A673 (cell line): ENCODE measurements around the gene ZNF341. TPM values are rescaled to one million over a fixed set of nuclear protein-coding genes. Genes with fewer than 3 reads are reported as not detected.

ENCODE experiments used
- BruUV-seq: library from RNA; stranded (reverse); fragments of 400-500 nt; replicated peaks from 2 replicates; lab custom pipeline; 2021; lab: Mats Ljungman, UMichigan
- CTCF ChIA-PET: fragments of 300-600 bp; sonication (Branson Sonifier 250); formaldehyde crosslinking; loops from one replicate; lab custom pipeline; 2022; ENCODE audit warnings: antibody characterized with exemption; lab: Charles Lee
- POLR2A ChIA-PET: fragments of 300-600 bp; sonication (Branson Sonifier 250); formaldehyde crosslinking; loops from one replicate; lab custom pipeline; 2022; ENCODE audit warnings: antibody characterized with exemption; ENCODE audit not compliant: low non-redundant PET; lab: Charles Lee
- DNase-seq: peaks from one replicate; pipeline ENCODE4 v3.0.0-alpha.2; 2015; ENCODE audit warnings: low spot score
- H3K27ac ChIP-seq: fragments of 200-600 bp; sonication (generic); 2 replicates; pipeline ENCODE4 v1.5.1; 2016; ENCODE audit warnings: mixed run types, low read depth, mild to moderate bottlenecking, mixed read lengths, antibody characterized with exemption, low read length; ENCODE audit not compliant: poor library complexity, severe bottlenecking
- H3K27me3 ChIP-seq: fragments of 200-600 bp; sonication (generic); replicated peaks from 2 replicates; pipeline ENCODE4 v1.6.1; 2017; ENCODE audit warnings: mixed run types, low read depth, mild to moderate bottlenecking, mixed read lengths, antibody characterized with exemption, low read length; ENCODE audit not compliant: insufficient read depth, poor library complexity
- H3K36me3 ChIP-seq: fragments of 200-600 bp; sonication (generic); 2 replicates; pipeline ENCODE4 v1.6.1; 2016; ENCODE audit warnings: mixed run types, mild to moderate bottlenecking, mixed read lengths, antibody characterized with exemption, low read length; ENCODE audit not compliant: insufficient read depth, poor library complexity, severe bottlenecking
- H3K4me1 ChIP-seq: fragments of 200-600 bp; sonication (generic); 2 replicates; pipeline ENCODE4 v1.6.1; 2017; ENCODE audit warnings: mixed run types, mild to moderate bottlenecking, mixed read lengths, antibody characterized with exemption, low read length; ENCODE audit not compliant: insufficient read depth, poor library complexity, severe bottlenecking
- H3K4me3 ChIP-seq: fragments of 200-600 bp; sonication (generic); 2 replicates; pipeline ENCODE4 v1.5.1; 2016; ENCODE audit warnings: low read depth, mixed run types, mild to moderate bottlenecking, mixed read lengths, low read length; ENCODE audit not compliant: poor library complexity, severe bottlenecking
- H3K9me3 ChIP-seq: fragments of 200-600 bp; sonication (generic); 2 replicates; pipeline ENCODE4 v1.6.1; 2016; ENCODE audit warnings: mixed run types, low read depth, mild to moderate bottlenecking, mixed read lengths, antibody characterized with exemption, low read length; ENCODE audit not compliant: poor library complexity, severe bottlenecking
- EZH2 ChIP-seq: fragments of 200-600 bp; sonication (generic); IDR thresholded peaks from 2 replicates; pipeline ENCODE4 v1.6.1; 2017; ENCODE audit warnings: borderline replicate concordance, low read depth, mild to moderate bottlenecking, mixed read lengths, antibody characterized with exemption, low read length; ENCODE audit not compliant: poor library complexity, severe bottlenecking
- intact Hi-C: fragments of 100-400 bp; cut with micrococcal nuclease; formaldehyde crosslinking; loops from one replicate; pipeline ENCODE4 v1.10.0; 2022; ENCODE audit not compliant: unreplicated experiment
- total RNA-seq: library from RNA; stranded (reverse); gene quantifications from 2 replicates; pipeline ENCODE4 v1.2.3, GENCODE V29; 2021
- TF ChIP-seq, protein P1 (sequence below): fragments of 300-800, 200-600 bp; sonication (generic); conservative IDR thresholded peaks from 2 replicates; pipeline ENCODE4 v1.5.1; 2017; ENCODE audit warnings: low read depth, mild to moderate bottlenecking, antibody characterized with exemption, low read length, moderate library complexity, mixed read lengths

ZNF341 gene
- total RNA-seq, 1 experiment from 2014 or later, result 5.0 TPM

DNA sequence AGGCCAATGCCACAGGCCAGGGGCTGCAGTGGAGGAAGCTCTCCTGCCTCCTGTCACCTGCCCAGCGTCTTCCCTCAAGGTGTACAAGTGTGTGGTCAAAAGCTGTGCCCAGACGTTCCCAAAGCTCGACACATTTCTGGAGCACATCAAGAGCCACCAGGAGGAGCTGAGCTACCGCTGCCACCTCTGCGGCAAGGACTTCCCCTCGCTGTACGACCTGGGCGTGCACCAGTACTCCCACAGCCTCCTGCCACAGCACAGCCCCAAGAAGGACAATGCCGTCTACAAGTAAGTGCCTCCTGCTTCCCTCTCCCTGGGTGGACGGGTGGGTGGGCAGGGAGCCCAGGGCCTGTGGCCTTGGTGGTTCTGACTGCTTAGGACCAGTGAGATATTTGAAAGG is 38.2 kb downstream of the ZNF341 start:
- Histone ChIP-seq H3K4me3 (no peak overlapping the region), H3K27ac (no peak overlapping the region), H3K9me3 (no peaks in the 10 kb centered on the region), H3K4me1 (no peaks in the 10 kb centered on the region), H3K27me3 (no peaks in the 10 kb centered on the region), H3K36me3 (no peaks in the 10 kb centered on the region)
- CTCF ChIA-PET, result no interaction called here
- DNase-seq, result no peak
- POLR2A ChIA-PET, result no interaction called here
- TF ChIP-seq, protein P1, sequence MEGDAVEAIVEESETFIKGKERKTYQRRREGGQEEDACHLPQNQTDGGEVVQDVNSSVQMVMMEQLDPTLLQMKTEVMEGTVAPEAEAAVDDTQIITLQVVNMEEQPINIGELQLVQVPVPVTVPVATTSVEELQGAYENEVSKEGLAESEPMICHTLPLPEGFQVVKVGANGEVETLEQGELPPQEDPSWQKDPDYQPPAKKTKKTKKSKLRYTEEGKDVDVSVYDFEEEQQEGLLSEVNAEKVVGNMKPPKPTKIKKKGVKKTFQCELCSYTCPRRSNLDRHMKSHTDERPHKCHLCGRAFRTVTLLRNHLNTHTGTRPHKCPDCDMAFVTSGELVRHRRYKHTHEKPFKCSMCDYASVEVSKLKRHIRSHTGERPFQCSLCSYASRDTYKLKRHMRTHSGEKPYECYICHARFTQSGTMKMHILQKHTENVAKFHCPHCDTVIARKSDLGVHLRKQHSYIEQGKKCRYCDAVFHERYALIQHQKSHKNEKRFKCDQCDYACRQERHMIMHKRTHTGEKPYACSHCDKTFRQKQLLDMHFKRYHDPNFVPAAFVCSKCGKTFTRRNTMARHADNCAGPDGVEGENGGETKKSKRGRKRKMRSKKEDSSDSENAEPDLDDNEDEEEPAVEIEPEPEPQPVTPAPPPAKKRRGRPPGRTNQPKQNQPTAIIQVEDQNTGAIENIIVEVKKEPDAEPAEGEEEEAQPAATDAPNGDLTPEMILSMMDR, result no peak
- TF ChIP-seq EZH2, result no peak
- no TSS peak for BruUV-seq
- intact Hi-C loops, result no loop called here

DNA sequence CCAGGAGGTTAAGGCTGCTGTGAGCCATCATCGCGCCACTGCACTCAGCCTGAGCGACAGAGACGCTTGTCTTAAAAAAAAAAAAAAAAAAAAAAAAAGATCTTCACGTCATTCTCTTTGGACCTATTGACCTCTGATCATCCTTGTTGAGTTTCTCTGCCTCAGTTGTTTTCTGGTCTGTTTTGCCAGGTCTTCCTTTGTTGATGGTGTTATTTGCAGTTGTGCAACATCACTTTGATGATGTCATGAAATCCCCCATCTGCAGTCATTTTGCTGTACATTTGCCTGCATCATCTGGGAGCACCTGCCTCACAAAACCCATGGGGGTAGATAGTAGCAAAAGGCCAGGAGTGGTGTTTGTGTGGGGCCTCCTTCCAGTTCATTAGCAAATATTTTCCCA is 40.1 kb downstream of the ZNF341 start:
- ChIA-PET CTCF (no interaction called here), POLR2A (no interaction called here)
- H3K4me1 ChIP-seq, result no peaks in the 10 kb centered on the region
- intact Hi-C loops, result no loop called here
- BruUV-seq, result no TSS peak
- H3K36me3 ChIP-seq, result no peaks in the 10 kb centered on the region
- H3K27ac ChIP-seq, result no peak overlapping the region
- TF ChIP-seq, protein P1, result no peak
- TF ChIP-seq EZH2, result no peak
- no peak for DNase-seq
- H3K9me3 ChIP-seq, result no peaks in the 10 kb centered on the region
- no peaks in the 10 kb centered on the region for H3K27me3 ChIP-seq
- no peak overlapping the region for H3K4me3 ChIP-seq

DNA sequence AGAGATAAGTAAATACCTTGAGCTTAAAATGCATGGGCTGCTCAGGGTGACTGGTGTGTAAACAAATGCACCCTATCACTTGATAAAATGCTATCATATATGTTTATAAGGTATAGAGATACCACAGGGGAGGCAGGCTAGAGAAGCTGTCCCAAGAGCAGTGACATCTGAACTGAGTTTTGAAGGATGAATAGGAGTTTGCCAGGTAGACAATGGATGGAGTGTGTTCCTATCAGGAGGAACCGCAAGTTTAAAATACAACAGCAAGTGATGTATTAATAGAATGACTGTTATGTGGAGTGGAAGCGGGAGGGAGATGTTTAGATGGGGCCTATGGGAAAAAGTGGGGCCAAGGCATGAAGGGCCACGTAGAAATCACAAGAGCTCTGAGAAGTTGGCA is 40.6 kb downstream of the ZNF341 start:
- intact Hi-C loops, result no loop called here
- no TSS peak for BruUV-seq
- Histone ChIP-seq H3K4me3 (no peak overlapping the region), H3K4me1 (no peaks in the 10 kb centered on the region), H3K27ac (no peak overlapping the region), H3K9me3 (no peaks in the 10 kb centered on the region), H3K27me3 (no peaks in the 10 kb centered on the region), H3K36me3 (no peaks in the 10 kb centered on the region)
- ChIA-PET POLR2A (no interaction called here), CTCF (no interaction called here)
- no peak for DNase-seq
- TF ChIP-seq, protein P1, result no peak
- TF ChIP-seq EZH2, result no peak
